Cardiac muscle cell (in vitro differentiated cells and primary cell): ENCODE results near the gene CACNA2D4. TPM values are rescaled to one million over a fixed set of nuclear protein-coding genes. Genes with fewer than 3 reads are reported as not detected.

Source experiments
- DNase-seq, 2 donors: peaks; one replicate each; pipeline versions ENCODE4 v3.0.0 to v3.0.0-alpha.2; 2010 to 2017; ENCODE audit warnings: low read depth in 1 of 2, low spot score in 1 of 2
- H3K27ac ChIP-seq: fragments of 200-600 bp; sonication (generic); 2 replicates; pipeline ENCODE4 v1.5.1; 2016
- H3K27me3 ChIP-seq: fragments of 200-600 bp; sonication (generic); 2 replicates; pipeline ENCODE4 v1.6.0; 2016; ENCODE audit warnings: control low read depth
- H3K36me3 ChIP-seq: fragments of 200-600 bp; sonication (generic); 2 replicates; pipeline ENCODE4 v1.5.1; 2016; ENCODE audit warnings: control low read depth
- H3K4me1 ChIP-seq: fragments of 200-600 bp; sonication (generic); 2 replicates; pipeline ENCODE4 v1.8.1; 2017; ENCODE audit warnings: low read depth, mild to moderate bottlenecking, mixed run types
- H3K4me3 ChIP-seq: fragments of 200-600 bp; sonication (generic); 2 replicates; pipeline ENCODE4 v1.5.1; 2016; ENCODE audit warnings: mild to moderate bottlenecking
- H3K9me3 ChIP-seq: fragments of 200-600 bp; sonication (generic); 2 replicates; pipeline ENCODE4 v1.5.1; 2017; ENCODE audit warnings: low read depth, mild to moderate bottlenecking, control low read depth
- CTCF ChIP-seq: IDR thresholded peaks from 2 replicates; pipeline ENCODE4 v1.5.1; 2012; ENCODE audit warnings: low read depth, mild to moderate bottlenecking, low read length
- polyA plus RNA-seq: library from polyadenylated mRNA; unstranded; fragments of >200 nt; fragmentation: Nextera tagmentation; extraction: Ambion mirVana; gene quantifications from 2 replicates; pipeline ENCODE4 v1.2.1, GENCODE V29; 2016
- total RNA-seq: library from RNA; depleted of rRNA; stranded (reverse); fragments of >200 nt; gene quantifications from 2 replicates; pipeline ENCODE4 v1.2.3, GENCODE V29; 2016

Gene CACNA2D4
- total and polyA plus RNA-seq, 2 experiments from 2014 or later, result 0.39 to 1.3 TPM

- DNase-seq, result no peak
- Histone ChIP-seq H3K27ac (no peak overlapping the region), H3K27me3 (no peaks in the 10 kb centered on the region), H3K4me1 (no peaks in the 10 kb centered on the region), H3K4me3 (no peak overlapping the region), H3K9me3 (no peaks in the 10 kb centered on the region), H3K36me3 (no peaks in the 10 kb centered on the region)
- TF ChIP-seq CTCF, result no peak
These were observed 32.7 kb downstream of the CACNA2D4 start for GRCh38 chr12:1885599-1886245.

GRCh38 chr12:1885082-1885596, 33.3 kb downstream of the CACNA2D4 start:
- TF ChIP-seq CTCF, result no peak
- Histone ChIP-seq H3K4me1 (no peaks in the 10 kb centered on the region), H3K36me3 (no peaks in the 10 kb centered on the region), H3K4me3 (no peak overlapping the region), H3K9me3 (no peaks in the 10 kb centered on the region), H3K27ac (no peak overlapping the region), H3K27me3 (no peaks in the 10 kb centered on the region)
- no peak for DNase-seq

- DNase-seq, result no peak
- no peaks in the 10 kb centered on the region for H3K36me3 ChIP-seq
- H3K27me3 ChIP-seq, result no peaks in the 10 kb centered on the region
- H3K4me1 ChIP-seq, result no peaks in the 10 kb centered on the region
- TF ChIP-seq CTCF, result no peak
- H3K9me3 ChIP-seq, result no peaks in the 10 kb centered on the region
- H3K27ac ChIP-seq, result no peak overlapping the region
- no peak overlapping the region for H3K4me3 ChIP-seq
These were observed 33.8 kb downstream of the CACNA2D4 start for GRCh38 chr12:1884651-1885050.

GRCh38 chr12:1883513-1883912, 34.9 kb downstream of the CACNA2D4 start:
- H3K4me3 ChIP-seq, result no peak overlapping the region
- no peak for TF ChIP-seq CTCF
- H3K9me3 ChIP-seq, result no peaks in the 10 kb centered on the region
- no peak for DNase-seq
- H3K4me1 ChIP-seq, result no peaks in the 10 kb centered on the region
- H3K36me3 ChIP-seq, result no peaks in the 10 kb centered on the region
- H3K27ac ChIP-seq, result no peak overlapping the region
- no peaks in the 10 kb centered on the region for H3K27me3 ChIP-seq

- H3K27ac ChIP-seq, result no peak overlapping the region
- DNase-seq, result no peak
- no peaks in the 10 kb centered on the region for H3K4me1 ChIP-seq
- no peak overlapping the region for H3K4me3 ChIP-seq
- H3K9me3 ChIP-seq, result no peaks in the 10 kb centered on the region
- no peak for TF ChIP-seq CTCF
- no peaks in the 10 kb centered on the region for H3K36me3 ChIP-seq
- no peaks in the 10 kb centered on the region for H3K27me3 ChIP-seq
These were observed 35.5 kb downstream of the CACNA2D4 start for GRCh38 chr12:1882850-1883470.
